NB4 (cell line): ENCODE results near the gene NRCAM.

Experiments used
- CTCF ChIP-seq: IDR thresholded peaks from one replicate; pipeline ENCODE4 v1.5.1; 2012; ENCODE audit warnings: low read depth, low read length
- MYC ChIP-seq: IDR thresholded peaks from 2 replicates; pipeline ENCODE4 v1.6.1; 2011; ENCODE audit warnings: low read depth, low read length
- POLR2A ChIP-seq: IDR thresholded peaks from 2 replicates; pipeline ENCODE4 v1.6.1; 2011; ENCODE audit warnings: mild to moderate bottlenecking; ENCODE audit not compliant: insufficient read length; ENCODE audit errors: extremely low read depth

- TF ChIP-seq POLR2A (no peak), CTCF (peak; percentile 71), MYC (no peak)
Measured at GRCh38 chr7:108097703-108098102, 358.5 kb downstream of the NRCAM start.
